Central memory CD4-positive, alpha-beta T cell (primary cell): ENCODE results near the gene IVL.

ENCODE experiments used
- DNase-seq: peaks from one replicate; pipeline ENCODE4 v3.0.0; 2022

IVL gene

GRCh38 chr1:152953761-152954160 is 45.4 kb downstream of the IVL start:
- no peak for DNase-seq

GRCh38 chr1:152954436-152954835 is 46.1 kb downstream of the IVL start:
- DNase-seq = no peak

GRCh38 chr1:152957561-152957960 is 49.2 kb downstream of the IVL start:
- no peak for DNase-seq

GRCh38 chr1:152959273-152959672 is 50.9 kb downstream of the IVL start:
- no peak for DNase-seq

DNA sequence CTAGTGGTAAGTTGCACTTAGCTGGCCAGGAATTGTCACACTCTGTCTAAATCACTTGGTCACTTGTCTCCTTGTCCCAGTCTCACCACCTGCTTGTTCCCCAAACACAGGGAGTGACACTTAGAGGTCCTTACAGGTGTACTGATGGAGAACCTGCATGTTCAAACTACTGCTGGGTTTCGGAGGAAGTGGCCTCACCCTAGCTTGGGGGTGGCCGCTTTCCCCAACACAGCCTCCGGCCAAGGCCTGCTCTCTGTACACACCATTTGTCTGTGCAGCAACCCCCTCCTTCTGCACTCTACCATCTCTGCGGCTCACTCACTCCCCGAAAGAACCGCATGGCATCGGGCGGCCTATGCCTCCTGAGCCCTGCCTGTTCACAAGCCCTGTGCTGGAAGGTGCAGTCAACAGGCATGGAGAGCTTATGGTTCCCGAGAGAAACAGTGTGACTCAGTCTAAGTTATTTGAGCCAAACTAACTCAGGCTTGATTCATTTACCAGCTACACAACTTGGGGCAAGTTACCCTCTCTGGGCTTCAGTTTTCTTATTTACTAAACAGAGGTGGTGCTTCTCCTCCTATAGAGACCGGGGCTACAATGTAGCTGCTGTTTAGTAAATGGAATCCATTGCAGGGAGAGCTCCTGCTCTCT is 51.6 kb downstream of the IVL start:
- no peak for DNase-seq

DNA sequence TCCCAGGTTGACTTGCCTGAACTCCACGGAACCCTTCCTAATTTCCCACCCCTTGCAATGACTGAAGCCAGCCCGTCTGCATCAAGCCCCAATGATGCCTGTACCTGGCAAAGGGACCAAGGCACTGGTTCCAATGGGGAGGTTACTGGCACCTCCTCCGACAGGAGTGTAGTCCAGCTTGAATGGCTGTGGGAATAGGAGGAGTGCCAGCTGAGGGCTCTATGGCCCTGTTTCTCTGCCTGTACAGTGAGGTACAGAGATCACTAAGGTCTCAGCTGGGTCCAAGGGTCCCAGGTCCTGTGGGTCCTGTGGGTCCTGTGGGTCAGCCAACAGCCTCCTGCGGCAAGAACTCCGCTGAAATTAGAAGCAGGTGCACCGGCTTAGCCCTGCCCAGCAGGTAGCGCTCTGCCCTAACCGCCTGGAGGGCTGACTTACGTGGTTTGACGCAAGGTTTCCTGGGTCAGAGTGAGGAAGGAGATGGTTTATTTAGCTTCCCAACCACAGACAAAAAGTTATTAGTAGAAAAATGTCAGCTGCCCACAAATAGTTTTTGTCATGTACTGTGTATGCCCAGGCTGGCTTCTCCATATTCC is 52.2 kb downstream of the IVL start:
- DNase-seq = no peak
